GM12878 (cell line): ENCODE results near the gene ERFL. TPM values are rescaled to one million over a fixed set of nuclear protein-coding genes. Genes with fewer than 3 reads are reported as not detected.

Experiments used
- CHD1 ChIP-seq: IDR thresholded peaks from 2 replicates; pipeline ENCODE4 v1.6.1; 2012; ENCODE audit warnings: low read depth, low read length, improper control_type of control experiment
- EED ChIP-seq: sonication (generic); IDR thresholded peaks from 2 replicates; pipeline ENCODE4 v1.6.1; 2016; ENCODE audit warnings: antibody characterized with exemption, low read depth
- EP300 ChIP-seq, 2 experiments: fragments of 150-350 bp in 1 of 2; IDR thresholded peaks; 2 replicates each; pipeline ENCODE4 v1.6.1; 2011 to 2012; ENCODE audit warnings: low read depth in 2 of 2, low read length in 2 of 2, borderline replicate concordance in 1 of 2, improper control_type of control experiment in 1 of 2, inconsistent platforms in 1 of 2; ENCODE audit not compliant: control insufficient read depth in 1 of 2
- IRF4 ChIP-seq: IDR thresholded peaks from 2 replicates; pipeline ENCODE4 v1.6.1; 2011; ENCODE audit warnings: low read depth, low read length
- MYC ChIP-seq: IDR thresholded peaks from 2 replicates; pipeline ENCODE4 v1.6.1; 2011; ENCODE audit warnings: mild to moderate bottlenecking, low read length, moderate library complexity, inconsistent platforms; ENCODE audit not compliant: insufficient read depth, insufficient replicate concordance, insufficient read length, severe bottlenecking
- PAX8 ChIP-seq: fragments of 450-650 bp; IDR thresholded peaks from 2 replicates; pipeline ENCODE4 v1.6.1; 2017; ENCODE audit warnings: mild to moderate bottlenecking, moderate library complexity
- PML ChIP-seq: IDR thresholded peaks from 2 replicates; pipeline ENCODE4 v1.6.1; 2012; ENCODE audit warnings: low read length, inconsistent platforms
- SREBF1 ChIP-seq: IDR thresholded peaks from 2 replicates; pipeline ENCODE4 v1.6.1; 2012; ENCODE audit warnings: mild to moderate bottlenecking, low read length
- TAF1 ChIP-seq: IDR thresholded peaks from 2 replicates; pipeline ENCODE4 v1.6.1; 2011; ENCODE audit warnings: mild to moderate bottlenecking, low read depth, low read length, borderline replicate concordance
- TARDBP ChIP-seq: IDR thresholded peaks from 2 replicates; pipeline ENCODE4 v1.6.1; 2016; ENCODE audit warnings: borderline replicate concordance
- TCF7 ChIP-seq: IDR thresholded peaks from 2 replicates; pipeline ENCODE4 v1.6.1; 2014; ENCODE audit warnings: antibody characterized with exemption, borderline replicate concordance
- polyA plus RNA-seq, 11 experiments: library from polyadenylated mRNA; depleted of rRNA in 4 of 11; unstranded in 6 of 11; stranded (reverse) in 5 of 11; fragments of >200 nt; fragmentation: Nextera tagmentation in 4 of 11; fragmentation: Illumina TruSeq in 1 of 11; extraction: Ambion mirVana in 4 of 11; extraction: Trizol in 1 of 11; gene quantifications; 1 replicate in 1 of 11; 2 replicates in 10 of 11; pipeline versions ENCODE4 v1.2.1 to v1.2.3, GENCODE V29; 2011 to 2016; ENCODE audit warnings: inconsistent platforms in 2 of 11, missing spikeins in 2 of 11, low read depth in 1 of 11
- total RNA-seq, 4 experiments: library from RNA; depleted of rRNA in 3 of 4; stranded (reverse); fragments of >200 nt in 3 of 4; fragmentation: Illumina TruSeq in 1 of 4; extraction: Trizol in 1 of 4; gene quantifications; 2 replicates each; pipeline versions ENCODE4 v1.2.1 to v1.2.3, GENCODE V29; 2013 to 2021
- TF ChIP-seq, protein P1 (sequence below): fragments of 450-650 bp; IDR thresholded peaks from 2 replicates; pipeline ENCODE4 v1.6.1; 2016; ENCODE audit warnings: mild to moderate bottlenecking, moderate library complexity, borderline replicate concordance
- TF ChIP-seq, protein P2 (sequence below): fragments of 450-650 bp; IDR thresholded peaks from 2 replicates; pipeline ENCODE4 v1.6.1; 2016; ENCODE audit warnings: mild to moderate bottlenecking
- TF ChIP-seq, protein P3 (sequence below): fragments of 450-650 bp; IDR thresholded peaks from 2 replicates; pipeline ENCODE4 v1.6.1; 2017; ENCODE audit warnings: mild to moderate bottlenecking, low read depth, inconsistent platforms; ENCODE audit not compliant: poor library complexity, severe bottlenecking
- TF ChIP-seq, protein P4 (sequence below): fragments of 450-650 bp; IDR thresholded peaks from 2 replicates; pipeline ENCODE4 v1.6.1; 2017; ENCODE audit warnings: mild to moderate bottlenecking, moderate library complexity
- TF ChIP-seq, protein P5 (sequence below): IDR thresholded peaks from 2 replicates; pipeline ENCODE4 v1.6.1; 2012; ENCODE audit warnings: low read length, inconsistent platforms

Gene ERFL
- total and polyA plus RNA-seq, 10 of the 15 experiments (the other 5 are each of a cell fraction or from before 2014, with no cell fraction given) = 0.04 to 0.10 (median 0.05) TPM; not detected in 7

DNA sequence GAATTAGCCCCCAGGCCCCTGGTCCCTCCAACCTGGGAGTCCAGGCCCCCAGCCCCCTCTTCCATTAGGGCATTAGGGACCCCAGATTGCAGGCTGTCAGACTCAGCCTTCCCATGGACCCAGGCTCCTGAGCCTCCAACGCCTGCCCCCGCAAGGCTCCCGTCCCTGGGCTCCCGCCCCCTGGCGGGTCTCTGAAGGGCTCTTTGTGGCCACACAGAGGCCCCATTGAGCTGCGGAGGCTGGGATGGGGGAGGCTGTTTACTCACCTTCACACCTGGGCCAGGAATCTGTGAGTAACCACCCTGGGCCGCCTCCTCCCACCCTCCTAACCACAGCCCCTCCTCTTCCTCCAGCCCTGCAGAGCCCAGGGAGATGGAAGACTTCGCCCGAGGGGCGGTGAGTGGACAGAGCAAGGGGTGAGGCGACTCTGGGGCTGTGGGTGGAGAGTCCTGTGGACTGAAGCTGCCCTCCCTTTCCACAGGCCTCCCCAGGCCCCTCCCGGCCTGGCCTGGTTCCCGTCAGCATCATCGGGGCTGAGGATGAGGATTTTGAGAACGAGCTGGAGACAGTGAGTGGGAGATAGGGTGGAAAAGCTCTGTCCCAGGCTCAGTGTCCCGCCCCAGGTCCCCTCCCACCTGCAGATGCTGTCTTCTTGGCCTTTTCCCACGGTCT lies 40.4 kb downstream of the ERFL start (continued):
- TF ChIP-seq, protein P1, sequence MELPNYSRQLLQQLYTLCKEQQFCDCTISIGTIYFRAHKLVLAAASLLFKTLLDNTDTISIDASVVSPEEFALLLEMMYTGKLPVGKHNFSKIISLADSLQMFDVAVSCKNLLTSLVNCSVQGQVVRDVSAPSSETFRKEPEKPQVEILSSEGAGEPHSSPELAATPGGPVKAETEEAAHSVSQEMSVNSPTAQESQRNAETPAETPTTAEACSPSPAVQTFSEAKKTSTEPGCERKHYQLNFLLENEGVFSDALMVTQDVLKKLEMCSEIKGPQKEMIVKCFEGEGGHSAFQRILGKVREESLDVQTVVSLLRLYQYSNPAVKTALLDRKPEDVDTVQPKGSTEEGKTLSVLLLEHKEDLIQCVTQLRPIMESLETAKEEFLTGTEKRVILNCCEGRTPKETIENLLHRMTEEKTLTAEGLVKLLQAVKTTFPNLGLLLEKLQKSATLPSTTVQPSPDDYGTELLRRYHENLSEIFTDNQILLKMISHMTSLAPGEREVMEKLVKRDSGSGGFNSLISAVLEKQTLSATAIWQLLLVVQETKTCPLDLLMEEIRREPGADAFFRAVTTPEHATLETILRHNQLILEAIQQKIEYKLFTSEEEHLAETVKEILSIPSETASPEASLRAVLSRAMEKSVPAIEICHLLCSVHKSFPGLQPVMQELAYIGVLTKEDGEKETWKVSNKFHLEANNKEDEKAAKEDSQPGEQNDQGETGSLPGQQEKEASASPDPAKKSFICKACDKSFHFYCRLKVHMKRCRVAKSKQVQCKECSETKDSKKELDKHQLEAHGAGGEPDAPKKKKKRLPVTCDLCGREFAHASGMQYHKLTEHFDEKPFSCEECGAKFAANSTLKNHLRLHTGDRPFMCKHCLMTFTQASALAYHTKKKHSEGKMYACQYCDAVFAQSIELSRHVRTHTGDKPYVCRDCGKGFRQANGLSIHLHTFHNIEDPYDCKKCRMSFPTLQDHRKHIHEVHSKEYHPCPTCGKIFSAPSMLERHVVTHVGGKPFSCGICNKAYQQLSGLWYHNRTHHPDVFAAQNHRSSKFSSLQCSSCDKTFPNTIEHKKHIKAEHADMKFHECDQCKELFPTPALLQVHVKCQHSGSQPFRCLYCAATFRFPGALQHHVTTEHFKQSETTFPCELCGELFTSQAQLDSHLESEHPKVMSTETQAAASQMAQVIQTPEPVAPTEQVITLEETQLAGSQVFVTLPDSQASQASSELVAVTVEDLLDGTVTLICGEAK = no peak
- TF ChIP-seq MYC = no peak
- TF ChIP-seq TAF1 = no peak
- no peak for TF ChIP-seq PML
- TF ChIP-seq, protein P2, sequence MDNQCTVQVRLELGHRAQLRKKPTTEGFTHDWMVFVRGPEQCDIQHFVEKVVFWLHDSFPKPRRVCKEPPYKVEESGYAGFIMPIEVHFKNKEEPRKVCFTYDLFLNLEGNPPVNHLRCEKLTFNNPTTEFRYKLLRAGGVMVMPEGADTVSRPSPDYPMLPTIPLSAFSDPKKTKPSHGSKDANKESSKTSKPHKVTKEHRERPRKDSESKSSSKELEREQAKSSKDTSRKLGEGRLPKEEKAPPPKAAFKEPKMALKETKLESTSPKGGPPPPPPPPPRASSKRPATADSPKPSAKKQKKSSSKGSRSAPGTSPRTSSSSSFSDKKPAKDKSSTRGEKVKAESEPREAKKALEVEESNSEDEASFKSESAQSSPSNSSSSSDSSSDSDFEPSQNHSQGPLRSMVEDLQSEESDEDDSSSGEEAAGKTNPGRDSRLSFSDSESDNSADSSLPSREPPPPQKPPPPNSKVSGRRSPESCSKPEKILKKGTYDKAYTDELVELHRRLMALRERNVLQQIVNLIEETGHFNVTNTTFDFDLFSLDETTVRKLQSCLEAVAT = no peak
- TF ChIP-seq IRF4 = no peak
- TF ChIP-seq, protein P3, sequence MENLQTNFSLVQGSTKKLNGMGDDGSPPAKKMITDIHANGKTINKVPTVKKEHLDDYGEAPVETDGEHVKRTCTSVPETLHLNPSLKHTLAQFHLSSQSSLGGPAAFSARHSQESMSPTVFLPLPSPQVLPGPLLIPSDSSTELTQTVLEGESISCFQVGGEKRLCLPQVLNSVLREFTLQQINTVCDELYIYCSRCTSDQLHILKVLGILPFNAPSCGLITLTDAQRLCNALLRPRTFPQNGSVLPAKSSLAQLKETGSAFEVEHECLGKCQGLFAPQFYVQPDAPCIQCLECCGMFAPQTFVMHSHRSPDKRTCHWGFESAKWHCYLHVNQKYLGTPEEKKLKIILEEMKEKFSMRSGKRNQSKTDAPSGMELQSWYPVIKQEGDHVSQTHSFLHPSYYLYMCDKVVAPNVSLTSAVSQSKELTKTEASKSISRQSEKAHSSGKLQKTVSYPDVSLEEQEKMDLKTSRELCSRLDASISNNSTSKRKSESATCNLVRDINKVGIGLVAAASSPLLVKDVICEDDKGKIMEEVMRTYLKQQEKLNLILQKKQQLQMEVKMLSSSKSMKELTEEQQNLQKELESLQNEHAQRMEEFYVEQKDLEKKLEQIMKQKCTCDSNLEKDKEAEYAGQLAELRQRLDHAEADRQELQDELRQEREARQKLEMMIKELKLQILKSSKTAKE = no peak
- TF ChIP-seq PAX8 = no peak
- no peak for TF ChIP-seq TARDBP
- no peak for TF ChIP-seq SREBF1
- no peak for TF ChIP-seq TCF7
- TF ChIP-seq, protein P4, sequence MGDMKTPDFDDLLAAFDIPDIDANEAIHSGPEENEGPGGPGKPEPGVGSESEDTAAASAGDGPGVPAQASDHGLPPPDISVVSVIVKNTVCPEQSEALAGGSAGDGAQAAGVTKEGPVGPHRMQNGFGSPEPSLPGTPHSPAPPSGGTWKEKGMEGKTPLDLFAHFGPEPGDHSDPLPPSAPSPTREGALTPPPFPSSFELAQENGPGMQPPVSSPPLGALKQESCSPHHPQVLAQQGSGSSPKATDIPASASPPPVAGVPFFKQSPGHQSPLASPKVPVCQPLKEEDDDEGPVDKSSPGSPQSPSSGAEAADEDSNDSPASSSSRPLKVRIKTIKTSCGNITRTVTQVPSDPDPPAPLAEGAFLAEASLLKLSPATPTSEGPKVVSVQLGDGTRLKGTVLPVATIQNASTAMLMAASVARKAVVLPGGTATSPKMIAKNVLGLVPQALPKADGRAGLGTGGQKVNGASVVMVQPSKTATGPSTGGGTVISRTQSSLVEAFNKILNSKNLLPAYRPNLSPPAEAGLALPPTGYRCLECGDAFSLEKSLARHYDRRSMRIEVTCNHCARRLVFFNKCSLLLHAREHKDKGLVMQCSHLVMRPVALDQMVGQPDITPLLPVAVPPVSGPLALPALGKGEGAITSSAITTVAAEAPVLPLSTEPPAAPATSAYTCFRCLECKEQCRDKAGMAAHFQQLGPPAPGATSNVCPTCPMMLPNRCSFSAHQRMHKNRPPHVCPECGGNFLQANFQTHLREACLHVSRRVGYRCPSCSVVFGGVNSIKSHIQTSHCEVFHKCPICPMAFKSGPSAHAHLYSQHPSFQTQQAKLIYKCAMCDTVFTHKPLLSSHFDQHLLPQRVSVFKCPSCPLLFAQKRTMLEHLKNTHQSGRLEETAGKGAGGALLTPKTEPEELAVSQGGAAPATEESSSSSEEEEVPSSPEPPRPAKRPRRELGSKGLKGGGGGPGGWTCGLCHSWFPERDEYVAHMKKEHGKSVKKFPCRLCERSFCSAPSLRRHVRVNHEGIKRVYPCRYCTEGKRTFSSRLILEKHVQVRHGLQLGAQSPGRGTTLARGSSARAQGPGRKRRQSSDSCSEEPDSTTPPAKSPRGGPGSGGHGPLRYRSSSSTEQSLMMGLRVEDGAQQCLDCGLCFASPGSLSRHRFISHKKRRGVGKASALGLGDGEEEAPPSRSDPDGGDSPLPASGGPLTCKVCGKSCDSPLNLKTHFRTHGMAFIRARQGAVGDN = no peak
- TF ChIP-seq CHD1 = no peak
- TF ChIP-seq EP300 (IDR thresholded peaks at IDR 0.05; ENCODE audit: borderline replicate concordance in 1 of 2, control insufficient read depth in 1 of 2, low read depth in 2 of 2, low read length in 2 of 2) = peak in 1 of 2 experiments; percentile 18; a peak in 1 of 4 replicates
- TF ChIP-seq EED = peak; percentile 43; the same call in 1 of the 2 replicates
- TF ChIP-seq, protein P5, sequence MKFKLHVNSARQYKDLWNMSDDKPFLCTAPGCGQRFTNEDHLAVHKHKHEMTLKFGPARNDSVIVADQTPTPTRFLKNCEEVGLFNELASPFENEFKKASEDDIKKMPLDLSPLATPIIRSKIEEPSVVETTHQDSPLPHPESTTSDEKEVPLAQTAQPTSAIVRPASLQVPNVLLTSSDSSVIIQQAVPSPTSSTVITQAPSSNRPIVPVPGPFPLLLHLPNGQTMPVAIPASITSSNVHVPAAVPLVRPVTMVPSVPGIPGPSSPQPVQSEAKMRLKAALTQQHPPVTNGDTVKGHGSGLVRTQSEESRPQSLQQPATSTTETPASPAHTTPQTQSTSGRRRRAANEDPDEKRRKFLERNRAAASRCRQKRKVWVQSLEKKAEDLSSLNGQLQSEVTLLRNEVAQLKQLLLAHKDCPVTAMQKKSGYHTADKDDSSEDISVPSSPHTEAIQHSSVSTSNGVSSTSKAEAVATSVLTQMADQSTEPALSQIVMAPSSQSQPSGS = no peak; the same call in 1 of the 2 replicates
